Activated CD4-positive, alpha-beta T cell treated with anti-CD3 and anti-CD28 coated beads, Interleukin-2, amount 10 ng/mL, durations not matched to agents 24 days and 14 days (primary cell): ENCODE measurements around the gene RAB24. TPM values are rescaled to one million over a fixed set of nuclear protein-coding genes. Genes with fewer than 3 reads are reported as not detected.
A peak's percentile ranks its signal among the peaks of the same experiment; 100 is the strongest.
"Not testable (repeated sequence)": the region's sequence is repeated elsewhere in the genome, so short reads cannot be mapped to it uniquely, and the experiment has no call there.

ENCODE experiments used
- DNase-seq: peaks from one replicate; pipeline ENCODE4 v3.0.0; 2022
- H3K27ac Mint-ChIP-seq: one replicate; pipeline ENCODE4 v1.8.0; 2022; ENCODE audit warnings: mild to moderate bottlenecking, mixed read lengths
- H3K27me3 Mint-ChIP-seq: one replicate; pipeline ENCODE4 v1.8.0; 2022; ENCODE audit warnings: mixed read lengths
- H3K36me3 Mint-ChIP-seq: one replicate; pipeline ENCODE4 v1.8.0; 2022; ENCODE audit warnings: low read depth, mild to moderate bottlenecking, mixed read lengths
- H3K4me1 Mint-ChIP-seq: one replicate; pipeline ENCODE4 v1.8.0; 2021; ENCODE audit warnings: mixed read lengths
- H3K4me3 Mint-ChIP-seq: one replicate; pipeline ENCODE4 v1.8.0; 2022; ENCODE audit warnings: mild to moderate bottlenecking, moderate library complexity, mixed read lengths
- H3K9me3 Mint-ChIP-seq: one replicate; pipeline ENCODE4 v1.8.0; 2021; ENCODE audit warnings: mixed read lengths
- intact Hi-C: fragments of 100-400 bp; cut with micrococcal nuclease; formaldehyde crosslinking; loops from one replicate; pipeline ENCODE4 v1.15.1; 2023
- total RNA-seq: library from RNA; stranded (reverse); gene quantifications from 2 replicates; pipeline ENCODE4 v1.2.3, GENCODE V29; 2022

The RAB24 gene
- total RNA-seq: 18.3 and 22.2 TPM in 2 replicates

DNA sequence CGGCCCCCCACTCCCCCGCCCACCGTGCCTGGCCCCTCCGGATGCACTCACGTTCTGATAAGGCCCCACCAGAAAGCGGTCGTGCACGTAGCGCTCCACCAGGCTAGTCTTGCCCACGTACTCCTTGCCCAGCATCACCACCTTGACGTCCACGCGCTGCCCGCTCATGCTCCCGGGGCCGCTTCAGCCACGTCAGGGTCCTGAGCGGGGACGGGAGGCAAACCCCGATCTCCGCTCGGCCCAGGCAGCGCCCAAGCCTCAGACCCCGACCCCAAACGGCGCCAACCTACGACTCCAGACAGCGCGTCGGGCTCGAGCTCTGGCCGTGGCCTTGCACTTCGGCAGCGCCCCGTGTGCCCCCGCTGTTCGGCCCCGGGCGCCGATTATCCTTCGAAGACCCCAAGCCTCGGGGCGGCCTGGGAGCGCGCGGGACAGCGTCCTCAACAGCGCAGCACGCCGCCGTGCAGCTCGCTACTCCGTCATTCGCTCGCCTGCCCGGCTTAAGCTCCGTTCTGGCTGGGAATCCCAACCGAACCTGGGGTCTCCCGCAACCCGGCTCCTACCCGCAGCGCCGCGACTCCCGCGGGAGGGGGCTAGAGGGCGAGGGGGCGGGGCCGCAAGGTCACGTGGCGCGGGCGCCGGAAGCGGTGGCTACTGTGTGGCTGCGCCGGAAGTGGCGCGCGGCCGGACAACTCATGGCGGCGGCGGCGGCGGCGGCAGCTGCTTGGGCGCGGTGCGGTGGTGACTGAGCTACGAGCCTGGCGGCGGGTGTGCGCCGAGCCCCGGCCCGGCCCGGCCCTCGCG is at the start of gene RAB24, which contains the start of gene PRELID1:
TSS of gene RAB24 (minus strand) at position 599 of the 804 bp plus-strand sequence. CDS start at position 168, 431 bp downstream.
TSS of gene PRELID1 (plus strand) at position 679 of the 804 bp plus-strand sequence. CDS start 187 bp downstream, outside the sequence.
- Mint-ChIP-seq H3K9me3 (no peaks in the 10 kb centered on the region), H3K27ac (peak within 1 kb of the TSS; percentile 88), H3K4me1 (peaks cover 61% of the 10 kb centered on the region), H3K4me3 (peak within 1 kb of the TSS; percentile 98), H3K27me3 (no peaks in the 10 kb centered on the region), H3K36me3 (peaks cover 52% of the 10 kb centered on the region)
- peak; percentile 97 for DNase-seq
- intact Hi-C loops: loop anchor here (1.0 to 2.0 kb wide), 3 partner anchors 9 to 191 kb away; no protein-coding TSS in a partner anchor

DNA sequence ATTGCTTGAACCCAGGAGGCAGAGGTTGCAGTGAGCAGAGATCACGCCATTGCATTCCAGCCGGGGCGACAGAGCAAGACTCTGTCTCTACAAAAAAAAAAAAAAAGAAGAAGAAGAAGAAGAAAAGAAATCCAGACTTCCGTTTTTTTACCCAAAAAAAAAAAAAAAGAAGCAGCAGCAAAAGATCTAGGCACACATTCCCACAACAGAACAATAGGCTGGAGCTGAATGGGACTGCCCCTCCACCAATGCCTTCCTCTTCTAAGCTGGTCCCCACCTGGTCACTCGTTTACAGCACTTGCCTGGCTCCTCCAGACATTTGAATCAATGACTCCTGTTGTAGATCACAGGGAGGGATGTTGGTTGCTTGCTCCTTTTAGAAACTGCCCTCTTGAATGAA is 49.6 kb upstream of the RAB24 start:
- Mint-ChIP-seq H3K27me3 (no peaks in the 10 kb centered on the region), H3K4me1 (peaks cover 51% of the 10 kb centered on the region), H3K9me3 (peaks cover 6% of the 10 kb centered on the region), H3K36me3 (peaks cover 15% of the 10 kb centered on the region), H3K27ac (no peak overlapping the region), H3K4me3 (no peak overlapping the region)
- intact Hi-C loops: loop anchor here (10.0 kb wide), 1 partner anchor 818 kb away; the partner anchor contains the start of gene RNF44
- no peak for DNase-seq

DNA sequence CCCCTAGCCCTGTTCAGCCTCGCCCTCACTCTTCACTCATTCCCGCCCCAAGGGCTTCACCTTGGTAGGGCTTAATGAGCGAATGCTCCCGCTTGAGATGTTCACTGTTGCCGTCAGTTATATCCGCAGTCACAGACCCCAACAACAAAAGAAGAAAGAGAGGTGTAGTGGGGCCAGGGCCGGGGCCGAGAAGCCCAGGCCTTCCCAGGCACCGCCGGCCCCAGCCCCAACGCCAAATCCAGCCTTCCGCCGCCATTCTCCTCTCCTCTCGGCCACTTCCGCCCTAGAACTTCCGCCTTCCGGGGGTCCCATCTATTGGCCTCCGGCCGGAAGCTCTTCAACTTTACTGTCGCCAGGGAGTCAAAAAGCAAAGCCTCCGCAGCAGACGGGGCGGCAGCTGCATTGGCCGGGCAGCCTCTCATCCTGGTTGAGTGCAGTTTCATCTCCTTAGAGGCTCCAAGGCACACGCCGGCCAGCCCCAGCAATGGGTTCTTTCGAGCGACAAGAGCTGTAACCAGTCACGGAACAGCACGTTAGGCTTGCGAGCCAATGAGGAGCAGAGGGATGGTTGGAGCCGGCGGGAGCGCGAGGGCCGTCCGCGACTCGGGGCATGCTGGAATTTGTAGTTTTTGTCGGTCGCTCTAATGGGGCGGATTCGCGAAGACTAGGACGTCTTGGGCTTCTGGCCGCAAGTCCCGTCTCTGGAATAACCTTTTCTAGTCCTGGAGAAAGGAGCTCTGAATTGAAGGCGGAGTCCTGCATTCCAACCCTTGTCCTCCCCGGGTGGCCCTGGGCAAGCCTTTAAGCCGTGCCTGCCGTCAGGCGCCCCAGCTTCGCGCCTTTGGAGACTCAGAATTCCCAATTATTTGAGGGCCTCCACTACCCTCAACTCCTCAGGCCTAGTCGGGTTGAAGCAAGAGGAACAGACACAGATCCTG is 48.1 kb upstream of the RAB24 start, which contains the start of gene LMAN2:
TSS of gene LMAN2 (minus strand) at position 277 of the 938 bp plus-strand sequence. CDS start at position 256, 21 bp downstream.
- Mint-ChIP-seq H3K9me3 (peaks cover 6% of the 10 kb centered on the region), H3K4me3 (peak within 1 kb of the TSS; percentile 90), H3K36me3 (peaks cover 18% of the 10 kb centered on the region), H3K4me1 (peaks cover 48% of the 10 kb centered on the region), H3K27ac (peak within 1 kb of the TSS; percentile 100), H3K27me3 (no peaks in the 10 kb centered on the region)
- intact Hi-C loops: loop anchor here (1.0 to 10.0 kb wide), 4 partner anchors 12 to 817 kb away; partner anchors contain the start of gene RNF44
- DNase-seq: peak; percentile 97

- DNase-seq: no peak
Measured at GRCh38 chr5:177350776-177351391, 47.4 kb upstream of the RAB24 start.

GRCh38 chr5:177349762-177350161 is 46.2 kb upstream of the RAB24 start:
- Mint-ChIP-seq H3K4me1 (peaks cover 40% of the 10 kb centered on the region), H3K4me3 (peak overlapping the region; percentile 90), H3K27ac (peak overlapping the region; percentile 45), H3K9me3 (peaks cover 6% of the 10 kb centered on the region), H3K27me3 (no peaks in the 10 kb centered on the region), H3K36me3 (peaks cover 25% of the 10 kb centered on the region)
- intact Hi-C loops: loop anchor here (10.0 kb wide), 1 partner anchor 815 kb away; the partner anchor contains the start of gene RNF44
- no peak for DNase-seq

More at GRCh38 chr5:177350776-177351391, 47.4 kb upstream of the RAB24 start:
- Mint-ChIP-seq H3K9me3 (peaks cover 6% of the 10 kb centered on the region), H3K4me3 (peak overlapping the region; percentile 90), H3K27ac (peak overlapping the region; percentile 100), H3K4me1 (peaks cover 46% of the 10 kb centered on the region), H3K36me3 (peaks cover 23% of the 10 kb centered on the region), H3K27me3 (no peaks in the 10 kb centered on the region)
- intact Hi-C loops: loop anchor here (1.0 to 10.0 kb wide), 3 partner anchors 12 to 816 kb away; partner anchors contain the start of gene RNF44

GRCh38 chr5:177349362-177349647 is 45.8 kb upstream of the RAB24 start:
- intact Hi-C loops: no loop called here
- H3K4me3 Mint-ChIP-seq: peak overlapping the region; percentile 90
- no peaks in the 10 kb centered on the region for H3K27me3 Mint-ChIP-seq
- no peak for DNase-seq
- peaks cover 35% of the 10 kb centered on the region for H3K4me1 Mint-ChIP-seq
- H3K27ac Mint-ChIP-seq: no peak overlapping the region
- peaks cover 27% of the 10 kb centered on the region for H3K36me3 Mint-ChIP-seq
- peaks cover 2% of the 10 kb centered on the region for H3K9me3 Mint-ChIP-seq

DNA sequence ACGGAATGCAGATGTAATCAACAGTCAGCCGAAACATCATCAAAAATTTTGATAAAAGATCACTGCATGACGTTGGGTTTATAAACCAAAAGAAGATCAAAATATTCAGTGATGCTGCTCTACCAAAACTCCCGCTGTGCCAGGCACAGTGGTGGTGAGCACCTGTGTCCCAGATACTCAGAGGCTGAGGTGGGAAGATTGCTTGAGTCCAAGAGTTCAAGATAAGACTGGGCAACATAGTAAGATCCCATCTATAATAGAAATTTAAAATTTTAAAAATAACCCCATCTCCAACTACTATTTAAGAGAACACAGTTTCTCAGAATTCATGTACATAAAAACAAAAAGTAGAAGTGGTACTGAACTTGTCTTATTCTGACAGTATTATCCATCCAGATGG is 44.2 kb upstream of the RAB24 start:
- intact Hi-C loops: no loop called here
- DNase-seq: no peak
- no peak overlapping the region for H3K27ac Mint-ChIP-seq
- H3K36me3 Mint-ChIP-seq: peaks cover 33% of the 10 kb centered on the region
- H3K4me3 Mint-ChIP-seq: no peak overlapping the region
- H3K9me3 Mint-ChIP-seq: no peaks in the 10 kb centered on the region
- H3K27me3 Mint-ChIP-seq: no peaks in the 10 kb centered on the region
- peaks cover 36% of the 10 kb centered on the region for H3K4me1 Mint-ChIP-seq

DNA sequence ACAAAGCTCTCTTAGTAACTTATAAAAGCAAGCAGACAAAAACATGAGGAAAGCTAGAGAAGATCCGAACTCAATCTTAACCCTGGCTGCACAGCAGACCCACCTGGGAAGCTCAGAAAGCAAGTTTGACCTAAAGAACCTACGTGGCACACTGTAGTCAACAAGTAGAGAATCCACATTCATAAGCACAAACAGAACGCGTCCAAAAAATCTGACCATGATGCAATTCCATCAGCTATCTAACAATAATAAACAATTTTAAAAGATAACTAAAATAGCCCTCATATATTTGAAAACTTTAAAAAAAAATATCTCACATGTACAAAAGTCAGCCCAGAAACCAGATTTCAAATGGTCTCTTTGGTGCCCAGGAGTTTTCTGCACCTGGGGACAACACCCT is 43.3 kb upstream of the RAB24 start:
- no peaks in the 10 kb centered on the region for H3K27me3 Mint-ChIP-seq
- DNase-seq: no peak
- H3K4me3 Mint-ChIP-seq: no peak overlapping the region
- H3K4me1 Mint-ChIP-seq: peaks cover 32% of the 10 kb centered on the region
- H3K27ac Mint-ChIP-seq: no peak overlapping the region
- intact Hi-C loops: no loop called here
- H3K36me3 Mint-ChIP-seq: peaks cover 34% of the 10 kb centered on the region
- no peaks in the 10 kb centered on the region for H3K9me3 Mint-ChIP-seq

DNA sequence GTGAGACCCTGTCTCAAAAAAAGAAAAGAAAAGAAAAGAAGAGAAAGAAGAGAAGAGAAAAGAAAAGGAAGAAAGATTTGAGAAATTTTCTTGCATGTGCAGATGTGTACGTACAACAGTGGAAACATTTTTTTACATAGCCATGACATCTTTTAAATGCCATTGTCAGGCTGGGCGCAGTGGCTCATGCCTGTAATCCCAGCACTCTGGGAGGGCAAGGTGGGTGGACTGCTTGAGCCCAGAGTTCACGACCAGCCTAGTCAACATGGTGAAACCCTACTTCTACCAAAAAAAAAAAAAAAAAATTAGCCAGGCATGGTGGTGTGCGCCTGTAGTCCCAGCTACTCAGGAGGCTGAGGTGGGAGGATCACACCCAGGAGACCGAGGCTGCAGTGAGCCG is 41.4 kb upstream of the RAB24 start:
- no peaks in the 10 kb centered on the region for H3K9me3 Mint-ChIP-seq
- intact Hi-C loops: no loop called here
- no peak overlapping the region for H3K4me3 Mint-ChIP-seq
- H3K27ac Mint-ChIP-seq: no peak overlapping the region
- H3K36me3 Mint-ChIP-seq: peaks cover 46% of the 10 kb centered on the region
- peaks cover 27% of the 10 kb centered on the region for H3K4me1 Mint-ChIP-seq
- no peak for DNase-seq
- no peaks in the 10 kb centered on the region for H3K27me3 Mint-ChIP-seq

DNA sequence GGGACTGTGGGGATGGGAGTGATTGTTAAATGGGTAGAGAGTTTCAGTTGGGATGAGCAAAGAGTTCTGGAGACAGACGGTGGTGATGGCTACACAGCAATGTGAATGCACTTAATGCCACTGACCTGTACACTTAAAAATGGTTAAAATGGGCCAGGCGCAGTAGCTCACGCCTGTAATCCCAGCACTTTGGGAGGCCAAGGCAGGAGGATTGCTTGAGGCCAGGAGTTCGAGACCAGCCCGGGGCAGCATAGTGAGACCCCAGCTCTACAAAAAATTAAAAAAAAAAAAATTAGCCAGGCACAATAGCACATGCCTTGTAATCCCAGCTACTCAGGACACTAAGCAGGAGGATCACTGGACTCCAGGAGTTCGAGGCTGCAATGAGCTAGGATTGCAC is 40.3 kb upstream of the RAB24 start:
- DNase-seq: no peak
- Mint-ChIP-seq H3K36me3 (peaks cover 48% of the 10 kb centered on the region), H3K4me3 (no peak overlapping the region), H3K27me3 (no peaks in the 10 kb centered on the region), H3K27ac (no peak overlapping the region), H3K9me3 (no peaks in the 10 kb centered on the region), H3K4me1 (peaks cover 23% of the 10 kb centered on the region)
- intact Hi-C loops: no loop called here

- intact Hi-C loops, H3K9me3 Mint-ChIP-seq, H3K27ac Mint-ChIP-seq, H3K27me3 Mint-ChIP-seq, H3K4me3 Mint-ChIP-seq, DNase-seq: not testable (repeated sequence)
- Mint-ChIP-seq H3K4me1 (peaks cover 23% of the 10 kb centered on the region), H3K36me3 (peaks cover 49% of the 10 kb centered on the region)
Measured at GRCh38 chr5:177343000-177343399, 39.5 kb upstream of the RAB24 start.

- H3K27me3 Mint-ChIP-seq: no peaks in the 10 kb centered on the region
- no peak overlapping the region for H3K4me3 Mint-ChIP-seq
- intact Hi-C loops: no loop called here
Measured at GRCh38 chr5:177339107-177339638, 35.7 kb upstream of the RAB24 start.

More at GRCh38 chr5:177339107-177339638, 35.7 kb upstream of the RAB24 start:
- H3K4me1 Mint-ChIP-seq: peaks cover 13% of the 10 kb centered on the region
- no peaks in the 10 kb centered on the region for H3K9me3 Mint-ChIP-seq
- H3K36me3 Mint-ChIP-seq: peaks cover 59% of the 10 kb centered on the region
- DNase-seq: no peak
- peak overlapping the region; percentile 51 for H3K27ac Mint-ChIP-seq
